Hematopoietic multipotent progenitor cell treated with erythropoietin and hydrocortisone succinate and interleukin-3 and kit ligand, for 4 days (in vitro differentiated cells): ENCODE data around the gene ADAM23.
A peak's percentile ranks its signal among the peaks of the same experiment; 100 is the strongest.

Experiments used
- DNase-seq: peaks from one replicate; pipeline ENCODE4 v3.0.0-alpha.2; 2015

The ADAM23 gene

DNA sequence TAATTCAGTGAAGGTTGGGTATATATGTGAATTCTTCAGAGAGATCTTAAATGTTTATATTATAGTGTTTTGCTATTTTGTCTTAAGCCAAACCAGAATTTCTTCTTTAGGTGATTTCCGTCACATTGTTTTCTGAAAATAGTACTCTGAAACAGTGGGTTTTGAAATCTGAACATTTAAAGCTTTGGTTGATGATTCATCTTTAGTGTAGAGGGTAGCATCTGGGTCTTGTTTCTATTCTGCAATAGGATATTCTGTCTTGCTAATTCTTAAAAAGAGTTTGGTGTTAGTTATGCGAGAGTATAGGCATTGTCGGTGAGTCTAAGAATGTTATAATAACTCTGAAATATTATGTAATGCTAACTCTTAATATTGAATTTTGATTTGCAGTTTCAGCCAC lies 129.4 kb downstream of the ADAM23 start:
- DNase-seq, result no peak

DNA sequence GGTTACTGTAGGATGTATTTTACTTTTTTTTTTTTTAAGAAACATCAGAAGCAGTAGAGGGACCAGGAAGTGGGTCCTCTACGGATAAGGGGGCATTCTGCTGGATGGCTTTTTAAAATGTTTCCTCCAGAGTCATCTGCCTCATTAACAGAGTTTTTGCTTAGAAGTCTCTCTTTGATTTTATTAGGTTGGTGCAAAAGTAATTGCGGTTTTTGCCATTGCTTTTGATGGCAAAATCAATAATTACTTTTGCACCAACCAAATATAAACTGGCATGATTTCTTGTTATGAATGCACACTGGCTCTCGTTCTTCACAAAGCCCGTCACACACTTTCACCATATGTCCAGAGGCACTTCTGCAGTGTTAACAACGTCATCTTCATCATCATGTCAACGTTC lies 130.5 kb downstream of the ADAM23 start:
- no peak for DNase-seq

DNA sequence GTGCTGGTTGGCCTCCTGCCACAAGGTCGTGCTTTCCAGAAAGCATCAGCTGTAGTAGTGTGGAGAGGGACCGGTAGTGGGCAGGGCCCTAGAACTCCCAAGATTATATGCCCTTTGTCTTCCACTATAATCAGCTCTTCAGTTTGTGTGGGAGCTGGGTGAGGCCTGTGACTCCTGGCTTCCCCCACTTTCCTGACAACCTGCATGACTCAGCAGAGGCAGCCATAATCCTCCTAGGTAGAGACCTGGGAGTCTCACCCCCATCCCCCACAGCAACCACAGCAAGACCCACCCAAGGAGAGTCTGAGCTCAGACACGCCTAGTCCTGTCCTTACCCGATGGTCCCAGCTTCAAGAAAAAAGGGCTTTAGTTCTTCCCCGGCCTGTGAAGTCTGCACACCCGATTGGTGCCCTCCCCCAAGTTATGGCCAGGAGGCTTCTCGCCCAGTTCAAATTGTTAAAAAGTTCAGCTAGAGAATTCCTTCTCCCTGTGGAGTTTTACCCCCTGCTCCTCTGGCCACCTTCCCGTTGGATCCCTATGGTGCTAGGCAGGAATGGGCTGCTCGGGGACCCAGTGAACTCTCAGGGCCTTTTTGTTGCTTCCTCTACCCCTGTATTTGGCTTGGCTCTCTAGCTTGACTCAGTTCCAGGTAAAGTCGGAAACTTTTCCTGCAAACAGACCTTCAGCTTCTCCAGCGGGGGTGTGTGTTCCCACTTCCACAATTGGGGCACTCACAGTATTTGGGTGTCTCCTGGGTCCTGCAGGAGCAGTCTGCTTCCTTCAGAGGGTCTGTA lies 141.2 kb downstream of the ADAM23 start:
- no peak for DNase-seq

DNA sequence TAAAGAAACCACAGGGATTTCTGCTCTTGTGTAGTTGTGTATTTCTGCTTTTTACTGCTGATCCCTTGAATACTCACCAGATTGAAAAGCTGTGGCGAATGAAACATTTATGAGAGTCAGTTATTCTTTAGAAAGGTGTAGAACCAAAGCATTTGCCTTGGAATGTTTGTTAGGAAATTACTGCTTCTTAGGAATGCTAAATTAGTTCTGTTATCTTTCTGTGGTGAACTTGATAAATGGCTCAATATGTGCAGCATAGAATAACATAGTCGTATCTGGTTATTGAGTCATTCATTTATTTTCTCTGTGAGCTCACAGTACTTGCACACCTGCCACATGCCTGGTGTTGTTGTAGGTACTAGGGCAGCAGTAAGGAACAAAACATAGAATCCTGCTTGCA lies 142.0 kb downstream of the ADAM23 start:
- no peak for DNase-seq

DNA sequence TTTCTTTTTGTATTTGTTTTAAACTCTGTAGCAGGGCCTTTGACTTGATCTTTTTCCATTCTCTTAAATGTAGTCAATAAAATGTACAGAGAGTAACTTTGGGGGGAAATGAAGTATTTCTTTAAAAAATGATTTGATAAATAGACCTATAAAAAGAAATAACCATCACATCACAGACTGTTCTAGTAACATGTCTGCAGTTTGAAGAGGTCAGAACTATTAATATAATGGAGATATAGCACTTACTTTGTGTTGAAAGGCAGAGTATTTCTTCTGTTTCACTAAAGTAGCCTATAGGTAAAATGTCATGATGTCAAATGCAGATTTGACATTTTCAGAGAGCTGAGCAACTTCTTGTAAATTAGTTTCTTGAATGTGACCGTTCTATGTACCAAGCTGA lies 143.3 kb downstream of the ADAM23 start:
- no peak for DNase-seq

DNA sequence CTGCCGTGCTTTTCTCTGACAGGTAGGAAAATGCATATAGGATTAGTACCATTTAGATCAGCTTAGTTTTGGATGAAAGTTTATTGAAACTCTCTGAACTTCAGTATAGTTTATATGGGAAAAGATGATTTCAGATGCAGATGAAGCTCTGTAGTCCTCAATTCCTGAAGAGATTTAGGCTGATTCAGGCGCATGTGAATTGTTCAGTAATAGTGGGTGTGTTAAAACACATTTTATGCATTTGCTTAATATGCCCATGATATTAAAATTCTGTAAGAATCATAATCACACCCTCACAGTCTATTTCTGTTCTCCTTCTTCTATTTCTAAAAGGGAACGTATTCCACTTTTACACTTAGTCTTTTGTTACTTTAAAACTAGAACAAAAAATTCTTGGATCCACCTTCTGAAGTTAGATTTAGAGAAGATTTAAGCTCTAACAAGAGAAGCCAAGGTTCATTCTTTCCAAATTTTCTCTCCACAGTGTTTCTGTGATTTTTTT lies 154.4 kb downstream of the ADAM23 start:
- no peak for DNase-seq

DNA sequence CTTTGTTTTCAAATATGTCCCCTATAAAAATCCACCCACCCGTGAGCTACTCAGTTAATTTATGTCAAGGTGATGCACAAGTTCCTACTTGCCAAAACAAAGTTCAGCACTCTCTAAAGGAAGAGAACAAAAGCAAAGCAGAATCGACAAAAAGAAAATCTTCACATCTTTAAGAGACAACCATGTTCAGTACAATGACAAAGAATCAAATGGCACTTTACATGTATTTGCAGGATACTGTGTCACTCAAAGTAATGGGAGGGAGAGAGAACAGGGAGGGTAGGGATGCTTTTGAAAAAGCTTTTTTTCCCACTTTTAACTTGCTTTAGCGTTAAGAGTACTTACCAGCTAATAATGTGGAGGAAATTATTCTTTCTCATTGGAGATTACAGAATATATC lies 159.9 kb downstream of the ADAM23 start:
- no peak for DNase-seq

DNA sequence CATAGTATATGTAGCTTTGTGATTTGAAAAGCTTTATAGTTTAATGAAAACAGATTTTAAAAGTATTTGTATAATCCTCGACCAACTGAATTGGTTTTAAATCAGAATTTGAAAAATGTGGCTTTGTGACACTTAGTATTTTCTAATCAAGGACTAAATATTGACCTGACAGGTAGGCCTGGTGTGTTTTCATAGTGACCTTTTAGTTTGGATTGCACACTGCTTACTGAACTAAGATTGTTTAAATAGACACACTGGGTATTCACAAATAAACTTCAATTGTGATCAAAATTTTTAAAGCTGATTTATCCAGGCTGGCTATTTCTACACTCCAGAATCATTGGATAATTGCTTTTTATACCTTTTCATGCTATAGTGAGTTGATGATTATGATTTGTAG lies 167.1 kb downstream of the ADAM23 start:
- DNase-seq, result no peak

DNA sequence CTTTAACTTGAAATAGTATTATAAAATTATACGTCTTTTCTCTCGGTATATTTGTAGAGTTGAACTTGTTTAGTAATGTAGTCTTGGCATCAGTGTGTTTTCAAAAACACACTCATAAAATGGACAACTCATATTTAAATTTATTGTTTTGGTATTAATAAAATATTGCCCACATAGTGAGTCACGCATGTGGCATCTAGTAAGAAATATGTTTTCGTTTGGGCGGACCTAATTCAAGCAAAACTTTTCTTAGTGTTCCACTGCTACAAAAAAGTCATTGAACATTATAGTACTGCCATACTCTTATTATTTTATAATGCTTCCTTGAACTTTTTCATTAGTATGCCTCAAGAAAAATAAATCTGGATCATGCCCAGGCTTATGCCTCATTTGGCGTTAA lies 167.9 kb downstream of the ADAM23 start:
- DNase-seq, result no peak

DNA sequence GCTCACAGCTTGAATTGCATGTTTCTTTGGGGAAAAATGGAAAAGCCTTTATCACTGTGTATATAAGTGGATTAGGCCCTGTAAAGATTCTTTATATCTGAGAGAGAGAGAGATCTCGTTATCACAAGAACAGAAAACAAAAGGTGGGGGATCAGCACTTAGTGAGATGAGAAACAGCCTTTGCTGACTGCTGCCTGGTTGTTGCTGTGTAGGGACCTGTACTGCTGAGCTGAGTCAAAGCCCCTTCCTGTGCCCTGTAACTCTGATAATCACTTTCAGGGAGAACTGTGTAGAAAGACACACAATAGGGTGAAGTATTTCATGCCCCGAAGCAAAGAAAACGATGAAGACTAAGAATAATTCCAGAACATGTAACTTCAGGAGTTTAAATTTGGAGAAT lies 168.4 kb downstream of the ADAM23 start:
- no peak for DNase-seq

DNA sequence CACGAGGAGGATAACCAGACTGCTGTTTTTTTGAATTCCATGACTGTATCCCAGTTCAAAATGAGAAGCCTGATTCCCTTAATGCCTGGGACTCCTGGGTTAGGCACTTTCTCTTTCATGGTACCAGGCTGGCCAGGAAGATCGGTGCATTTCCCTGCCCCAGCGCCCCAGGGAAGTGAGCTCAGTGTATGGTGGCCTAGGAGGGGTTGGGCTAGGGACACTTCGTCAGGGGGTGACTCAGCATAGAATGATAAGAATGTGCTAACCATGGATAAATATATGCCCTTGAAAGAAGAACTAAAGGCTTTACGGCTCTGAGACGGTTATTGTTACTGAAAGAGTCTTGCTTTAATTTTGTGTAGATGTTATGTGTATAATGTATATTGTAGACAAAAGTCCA lies 171.5 kb downstream of the ADAM23 start:
- DNase-seq, result peak; percentile 38

DNA sequence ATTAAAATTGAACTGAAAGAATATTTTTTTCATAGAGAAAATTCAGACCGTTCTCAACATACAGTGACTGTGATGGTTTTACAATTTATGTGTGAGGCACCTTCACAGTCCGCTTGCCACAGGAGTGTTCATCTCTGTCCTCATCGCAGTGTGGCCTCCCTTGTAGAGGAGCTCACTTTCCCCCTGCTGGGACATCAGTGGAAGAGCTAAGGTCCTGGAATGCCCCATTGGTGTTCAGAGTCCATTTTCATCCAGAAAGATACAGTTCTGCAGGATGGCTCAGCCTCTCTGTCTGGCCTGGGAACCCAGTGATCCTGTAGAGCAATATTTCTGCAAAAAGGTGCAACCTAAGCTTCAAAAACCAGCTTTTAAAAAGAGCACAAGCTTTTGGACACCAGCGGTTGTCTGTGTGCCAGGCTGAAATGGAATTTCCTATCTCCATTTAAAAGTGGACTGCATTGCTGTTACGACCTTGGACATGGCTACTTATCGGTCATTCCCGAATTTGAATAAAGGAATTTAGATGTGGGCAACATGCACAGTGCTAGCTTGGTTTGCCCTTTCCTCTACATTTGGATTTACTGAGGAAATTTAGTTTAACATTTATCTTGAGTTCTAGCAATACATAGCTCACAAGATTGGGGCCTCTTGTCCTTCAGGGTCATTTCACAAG lies 172.2 kb downstream of the ADAM23 start:
- no peak for DNase-seq

DNA sequence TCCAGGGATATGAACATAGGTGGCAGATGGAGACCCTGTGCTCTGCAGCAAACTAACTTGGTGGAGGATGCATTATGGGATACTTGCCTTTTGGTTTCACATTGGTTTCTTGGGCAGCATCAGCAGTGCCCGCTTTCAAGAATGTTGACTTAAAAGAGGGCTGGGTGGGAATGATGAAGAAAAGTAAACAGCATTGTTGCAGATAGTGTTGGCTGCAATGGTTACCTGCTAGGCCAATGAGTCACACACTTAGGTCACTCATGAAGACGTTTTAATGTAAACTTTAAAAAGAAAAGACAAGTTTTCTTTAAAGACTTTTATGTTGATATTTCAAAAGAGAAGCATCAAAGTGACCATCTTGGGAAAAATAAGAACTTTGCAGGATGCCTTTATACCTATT lies 172.8 kb downstream of the ADAM23 start:
- DNase-seq, result no peak

DNA sequence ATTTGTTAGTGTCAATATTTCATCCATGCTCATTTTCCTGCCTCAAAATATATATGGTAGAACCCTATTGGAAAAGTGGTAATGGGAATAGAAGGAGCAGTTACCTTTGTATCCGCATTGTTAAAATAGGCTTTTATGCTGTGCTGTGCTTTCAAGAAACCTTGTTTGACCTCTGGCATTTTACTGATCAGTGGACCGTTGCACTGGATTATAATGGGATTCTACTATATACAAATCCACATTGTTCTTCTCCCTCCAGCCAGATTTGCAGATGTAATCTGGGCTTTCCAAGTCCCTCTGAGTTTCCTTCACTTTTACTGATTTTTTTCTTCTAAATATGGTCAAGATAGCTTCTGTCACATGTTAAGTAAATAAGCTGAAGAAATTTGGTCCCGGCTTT lies 175.7 kb downstream of the ADAM23 start:
- DNase-seq, result no peak

DNA sequence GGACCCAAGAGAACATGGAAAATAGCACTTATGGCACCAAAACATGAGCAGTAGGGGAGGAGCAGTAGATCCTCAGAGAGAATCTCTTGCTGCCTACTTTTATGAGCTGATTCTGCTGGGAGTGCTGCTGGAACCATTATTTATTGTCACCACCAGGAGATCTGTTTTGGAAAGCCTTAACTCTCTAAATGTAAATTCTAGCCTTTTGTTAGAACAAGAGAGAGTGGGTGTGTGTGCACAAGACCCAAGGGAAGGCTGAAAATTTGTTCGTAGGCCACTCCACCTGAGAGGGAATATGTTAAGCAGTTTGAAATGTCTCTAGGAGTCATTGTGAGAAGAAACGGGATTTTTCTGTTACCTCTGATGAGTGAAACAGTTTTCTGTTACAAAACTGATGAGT lies 182.8 kb downstream of the ADAM23 start:
- DNase-seq, result no peak

DNA sequence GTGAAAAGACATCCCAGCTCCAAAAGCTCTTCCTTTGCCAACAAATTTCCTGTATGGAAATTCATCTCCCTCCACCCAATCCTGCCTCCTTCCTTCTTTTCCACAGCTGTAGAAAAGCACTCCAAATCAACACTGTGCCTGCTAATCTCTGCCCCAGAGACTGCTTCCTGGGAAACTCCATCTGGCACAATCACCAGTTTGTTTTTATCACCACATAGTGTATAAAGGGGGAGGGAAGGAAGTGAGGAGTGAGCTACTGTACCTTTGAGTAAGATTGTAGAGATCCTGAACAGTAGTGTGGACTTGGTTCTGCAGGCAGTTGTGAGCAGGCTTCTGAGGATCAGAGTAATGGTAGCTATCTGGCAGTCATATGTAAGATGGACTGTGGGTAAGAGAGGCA lies 184.3 kb downstream of the ADAM23 start:
- DNase-seq, result no peak

DNA sequence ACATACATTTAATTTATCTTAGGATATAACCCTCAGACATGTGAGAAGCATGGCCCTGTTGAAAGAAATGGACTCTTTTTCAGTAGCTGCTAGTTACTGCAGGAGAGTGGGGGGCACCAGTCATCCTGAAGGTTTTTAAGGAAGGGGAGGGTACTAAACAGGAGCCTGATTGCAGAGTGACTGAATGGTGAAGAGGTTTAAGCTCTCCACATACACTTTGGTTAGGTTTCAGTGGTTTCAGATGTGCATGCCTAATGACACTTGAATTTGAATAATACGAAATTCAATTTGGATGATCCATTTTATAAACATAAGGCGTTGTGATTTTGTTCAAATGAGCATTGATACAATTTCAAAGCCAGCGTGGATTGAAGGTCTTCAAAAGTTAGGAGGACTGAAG lies 188.0 kb downstream of the ADAM23 start:
- DNase-seq, result no peak

DNA sequence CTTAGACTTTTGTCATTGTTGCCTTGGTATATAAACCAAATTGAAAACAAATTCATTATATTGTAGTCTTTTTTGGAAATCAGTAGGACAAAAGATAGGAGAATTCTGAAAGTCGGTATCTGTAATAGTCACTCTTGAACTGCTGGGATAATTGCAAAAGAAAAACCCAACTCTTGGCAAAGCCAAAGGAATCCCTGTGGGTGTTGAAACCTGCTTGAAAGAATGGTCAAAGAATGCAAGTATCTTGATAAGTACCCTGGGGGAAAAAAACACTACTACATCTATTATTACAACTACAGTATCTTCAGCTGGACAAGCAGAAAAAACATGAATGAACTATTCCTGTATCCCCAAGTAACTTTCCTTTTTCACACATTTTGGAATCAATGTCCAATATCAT lies 191.7 kb downstream of the ADAM23 start:
- DNase-seq, result no peak

DNA sequence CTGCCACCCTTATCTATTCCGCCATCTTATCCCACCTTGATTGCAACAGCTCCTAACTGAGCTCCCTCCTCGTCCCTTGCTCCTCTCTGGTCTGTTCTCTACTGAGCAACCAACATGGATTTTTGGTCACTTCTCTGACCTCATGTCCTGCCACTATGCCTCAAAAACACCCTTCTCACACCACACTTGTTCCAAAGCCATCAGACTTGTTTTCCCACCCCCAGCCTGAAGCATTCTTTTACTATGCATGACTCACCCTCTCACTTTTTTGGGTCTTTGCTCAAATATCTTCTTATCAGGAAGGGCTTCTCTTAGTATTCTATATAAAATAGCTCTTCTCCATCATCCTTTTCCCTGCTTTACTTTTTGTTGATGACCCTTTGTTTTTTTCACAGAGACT lies 196.3 kb downstream of the ADAM23 start:
- no peak for DNase-seq

DNA sequence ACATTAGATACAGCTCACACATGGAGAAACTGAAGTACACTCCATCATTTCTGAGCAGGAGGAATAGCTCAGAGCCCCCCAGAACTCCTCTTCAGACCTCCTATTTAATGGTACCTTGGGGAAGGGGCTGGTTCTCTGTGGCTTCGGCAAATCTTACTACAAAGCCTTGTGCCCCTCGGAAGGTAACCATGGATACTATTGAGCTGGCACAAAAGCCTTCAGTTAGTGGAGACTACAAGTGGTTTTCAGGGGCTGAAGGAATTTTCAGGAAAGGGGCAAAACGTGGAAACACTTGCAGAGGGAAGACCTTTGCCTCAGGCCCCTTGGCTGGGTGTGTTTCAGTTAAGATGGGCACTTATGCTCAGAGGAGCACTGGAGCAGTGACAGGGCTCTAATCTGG lies 197.9 kb downstream of the ADAM23 start:
- DNase-seq, result no peak

DNA sequence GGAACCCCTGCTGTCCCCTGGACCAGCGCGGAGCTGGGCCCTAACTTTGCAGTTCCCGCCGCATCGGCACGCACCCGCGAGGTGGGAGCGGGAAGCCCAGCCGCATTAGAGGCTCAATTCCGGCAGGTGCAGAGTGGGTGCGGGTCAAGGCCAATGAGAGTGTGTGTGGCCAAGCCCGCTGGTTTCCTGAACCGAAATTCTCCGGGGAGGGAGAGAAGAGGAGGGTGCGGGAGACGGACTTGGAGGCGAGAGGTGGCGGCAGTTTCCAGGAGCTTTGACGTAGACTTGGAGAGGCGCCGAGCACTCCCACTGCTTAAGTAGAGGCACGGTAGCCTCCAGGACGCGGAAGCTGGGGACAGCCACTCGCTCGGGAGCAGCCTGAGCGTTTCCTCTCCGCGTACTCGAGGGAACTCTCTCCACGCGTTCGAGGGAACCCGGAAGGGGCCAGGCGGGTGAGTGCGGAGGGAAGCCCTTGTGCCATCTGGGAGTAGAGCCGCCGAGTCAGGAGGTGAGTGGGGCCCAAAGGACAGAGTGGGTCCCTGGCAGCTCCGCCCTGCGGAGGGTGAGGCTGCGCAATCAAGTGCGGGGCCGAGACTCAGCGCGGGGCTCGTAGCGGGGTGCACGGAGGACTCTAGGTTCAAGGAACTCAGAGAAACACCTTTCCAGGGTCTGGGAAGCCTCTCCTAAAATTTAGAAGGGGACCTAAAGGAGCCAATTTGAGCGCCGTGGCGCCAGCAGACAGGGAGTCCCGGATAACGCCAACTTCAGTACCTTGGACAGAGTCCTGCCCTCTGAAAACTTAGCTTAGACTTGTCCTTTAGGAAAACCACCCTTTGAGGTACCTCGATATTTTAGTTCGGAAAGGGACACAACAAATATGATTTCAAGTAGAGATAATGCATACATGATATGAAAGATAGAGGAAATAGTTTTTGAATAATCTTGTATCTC lies 199.0 kb downstream of the ADAM23 start, which contains the start of gene FAM237A:
Gene FAM237A, plus strand, starts transcription at position 413 of the 951 bp plus-strand sequence. CDS start 1,750 bp downstream, outside the sequence.
- DNase-seq, result peak; percentile 81

DNA sequence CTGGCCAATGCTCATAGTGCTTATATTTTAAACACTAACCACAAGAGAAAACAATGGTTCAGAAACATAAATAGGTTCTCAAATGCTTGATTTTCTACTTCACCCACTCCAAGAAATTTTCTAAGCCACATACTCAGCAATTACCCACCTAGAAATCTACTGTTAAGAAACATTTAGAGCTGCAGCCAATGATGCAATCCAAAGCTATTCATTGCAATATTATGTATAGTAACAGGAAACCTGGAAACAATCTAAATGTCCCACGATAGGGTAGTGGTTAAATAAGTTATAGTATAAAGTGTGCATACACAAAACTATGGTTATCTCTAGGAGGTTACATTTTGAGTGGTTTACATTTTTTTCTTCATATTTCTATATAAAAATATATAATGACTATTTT lies 204.7 kb downstream of the ADAM23 start:
- DNase-seq, result no peak

DNA sequence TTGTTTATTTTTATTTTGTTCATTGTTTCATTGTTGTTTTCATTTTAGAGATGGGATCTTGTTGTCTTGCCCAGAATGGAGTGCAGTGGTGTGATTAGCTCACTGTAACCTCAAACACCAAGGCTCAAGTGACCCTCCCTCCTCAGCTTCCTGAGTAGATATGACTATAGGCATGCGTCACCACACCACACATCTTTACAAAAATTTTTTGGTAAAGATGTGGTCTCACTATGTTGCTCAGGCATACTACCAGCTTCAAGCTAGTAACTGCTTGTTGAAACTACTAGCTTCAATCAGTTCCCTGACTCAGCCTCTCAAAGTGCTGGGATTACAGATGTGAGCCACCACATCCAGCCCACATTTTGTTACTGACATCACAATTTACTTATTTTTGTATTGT lies 213.8 kb downstream of the ADAM23 start:
- peak; percentile 5 for DNase-seq
